HG02678 (cell line): Measurements from ENCODE around the gene ADCY1.
"Not testable (repeated sequence)": the region's sequence is repeated elsewhere in the genome, so short reads cannot be mapped to it uniquely, and the experiment has no call there.

Source experiments
- ATAC-seq: cut with Tn5 transposase; IDR thresholded peaks from one replicate; pipeline ENCODE4 v1.9.1; 2021; ENCODE audit warnings: mild to moderate bottlenecking, moderate library complexity; ENCODE audit not compliant: unreplicated experiment

The ADCY1 gene

DNA sequence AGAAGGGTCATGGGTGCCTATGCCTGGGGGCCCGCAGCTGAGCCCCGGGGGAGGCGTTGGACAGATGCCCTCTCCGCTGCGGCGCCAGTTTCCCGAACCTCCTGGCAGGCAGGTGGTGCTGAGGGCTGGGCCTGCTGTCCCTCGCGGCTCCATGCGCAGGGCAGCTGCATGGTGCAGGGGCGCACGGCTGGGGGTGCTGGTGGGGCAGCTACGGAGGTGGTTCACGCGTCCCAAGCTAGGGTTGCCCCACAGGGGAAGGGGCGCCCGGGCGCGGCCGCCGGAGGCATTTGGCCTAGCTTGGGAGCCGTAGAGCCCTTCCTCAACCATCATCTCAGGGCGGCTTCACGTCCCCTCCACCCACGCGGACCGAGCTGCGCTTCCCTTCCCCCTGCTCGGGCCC lies 152.7 kb downstream of the ADCY1 start:
- ATAC-seq = no peak

DNA sequence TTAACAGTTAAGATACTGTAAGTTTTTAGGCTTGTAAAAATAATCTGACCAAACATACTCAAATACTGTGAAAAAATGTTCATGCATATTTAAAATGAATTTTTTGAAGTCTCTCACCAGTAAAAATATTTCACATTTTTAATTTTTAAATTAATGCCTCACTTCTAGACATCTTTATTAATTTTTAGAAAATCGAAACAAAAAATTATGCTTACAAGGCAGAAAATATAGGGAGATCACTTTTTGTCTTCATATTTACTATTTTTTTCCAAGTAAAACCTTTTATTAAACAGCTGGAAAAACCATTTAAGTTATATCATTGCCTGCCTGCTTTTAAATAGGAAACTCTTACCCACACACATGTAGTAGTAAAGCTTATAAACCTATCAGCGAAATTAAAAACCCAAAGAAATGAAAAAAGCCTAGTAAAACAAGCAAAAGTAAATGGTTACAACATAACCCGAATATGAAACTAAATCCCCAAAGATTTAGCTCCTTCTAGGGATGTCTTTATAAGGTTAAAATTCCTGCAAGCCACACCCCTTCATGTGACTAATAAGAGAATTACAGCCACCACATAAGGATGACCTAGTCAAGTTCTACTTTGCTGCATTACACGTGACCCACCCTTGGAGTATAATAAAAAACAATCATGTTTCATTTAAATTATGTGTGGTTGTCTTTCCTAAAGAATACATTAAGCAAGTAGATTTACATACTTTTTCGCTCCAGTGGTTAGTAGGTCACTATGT lies 157.7 kb downstream of the ADCY1 start:
- not testable (repeated sequence) for ATAC-seq

DNA sequence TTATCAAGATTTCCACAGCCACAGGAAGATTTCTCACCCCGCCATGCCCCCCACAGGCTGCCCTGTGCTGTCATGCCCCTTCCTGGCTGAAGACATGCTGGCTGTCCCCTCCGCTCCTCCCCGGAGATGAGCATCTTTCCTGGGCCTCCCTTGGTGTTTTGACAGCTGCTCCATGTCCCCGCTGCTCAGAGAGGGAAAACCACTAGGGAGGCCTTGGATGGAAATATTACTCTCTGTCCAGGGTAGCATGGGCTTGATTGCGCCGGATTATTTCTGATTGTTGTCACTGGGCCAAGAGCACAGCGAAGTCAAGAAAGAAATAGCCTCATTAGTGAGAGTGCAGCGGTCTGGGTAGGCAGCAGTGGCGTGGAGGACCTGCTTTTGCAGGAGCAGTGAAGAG lies 164.8 kb downstream of the ADCY1 start:
- not testable (repeated sequence) for ATAC-seq

DNA sequence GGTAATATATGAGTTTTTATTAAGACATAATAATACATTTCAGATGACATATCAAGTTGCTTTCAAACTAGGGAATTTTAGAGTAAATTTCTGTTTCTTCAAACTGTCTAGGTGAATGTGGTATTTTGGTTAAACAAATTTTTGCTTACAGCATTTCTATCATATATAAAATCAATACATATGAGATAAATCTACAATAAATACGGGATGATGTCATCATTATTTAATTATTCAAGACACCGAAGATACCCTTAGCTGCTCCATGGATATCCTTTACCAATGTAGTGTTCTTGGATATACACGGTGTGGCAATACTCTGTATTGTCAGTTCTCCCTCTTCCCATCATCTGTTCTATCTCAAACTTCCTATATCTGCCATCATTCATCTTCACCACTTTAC lies 166.4 kb downstream of the ADCY1 start:
- ATAC-seq = not testable (repeated sequence)

DNA sequence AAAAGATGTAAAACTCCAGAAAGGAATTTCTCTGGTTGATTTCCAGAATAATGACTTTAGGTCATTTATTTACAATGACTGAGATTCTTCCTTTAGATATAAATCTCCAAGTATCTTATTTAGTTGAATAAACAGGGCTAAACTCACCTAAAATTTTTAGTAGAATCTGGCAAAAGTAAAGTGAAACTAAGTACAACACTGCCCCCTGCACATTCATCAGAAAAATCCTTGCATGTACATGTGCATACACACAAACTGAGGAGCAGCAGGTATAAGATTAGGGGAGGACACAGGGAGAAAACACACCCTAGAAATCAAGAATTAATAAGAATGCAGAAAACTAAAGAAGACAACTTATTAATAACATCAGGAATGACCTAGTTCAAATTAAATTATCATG lies 174.8 kb downstream of the ADCY1 start:
- not testable (repeated sequence) for ATAC-seq

DNA sequence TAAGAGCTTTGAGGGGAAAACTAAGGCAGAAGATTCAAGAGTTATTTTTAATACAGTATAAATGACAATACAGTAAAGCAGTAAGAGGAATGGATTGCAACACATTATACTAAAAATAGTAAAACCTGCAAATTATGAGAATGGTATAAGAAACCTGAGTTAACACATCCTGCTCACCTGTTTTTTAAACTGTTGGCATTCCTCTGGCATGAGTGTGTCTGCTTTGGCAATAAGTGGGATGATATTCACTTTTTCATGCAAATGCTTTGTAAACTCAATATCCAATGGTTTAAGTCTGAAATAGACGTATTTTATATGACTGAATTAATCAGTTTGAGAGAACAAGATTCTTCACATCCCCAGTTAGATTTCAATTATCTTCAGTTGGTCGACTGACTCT lies 177.2 kb downstream of the ADCY1 start:
- ATAC-seq = not testable (repeated sequence)

DNA sequence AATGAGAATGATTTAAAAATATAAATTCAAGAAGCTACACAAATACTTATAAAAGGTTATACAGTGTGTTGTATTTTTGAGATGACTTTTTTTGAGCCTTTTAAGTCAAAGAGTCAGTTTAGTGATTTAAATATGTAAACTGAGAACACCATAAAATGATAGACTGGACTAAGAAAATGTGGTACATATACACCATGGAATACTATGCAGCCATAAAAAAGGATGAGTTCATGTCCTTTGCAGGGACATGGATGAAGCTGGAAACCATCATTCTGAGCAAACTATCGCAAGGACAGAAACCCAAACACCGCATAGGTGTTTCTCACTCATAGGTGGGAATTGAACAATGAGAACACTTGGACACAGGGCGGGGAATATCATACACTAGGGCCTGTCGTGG lies 182.2 kb downstream of the ADCY1 start:
- not testable (repeated sequence) for ATAC-seq

DNA sequence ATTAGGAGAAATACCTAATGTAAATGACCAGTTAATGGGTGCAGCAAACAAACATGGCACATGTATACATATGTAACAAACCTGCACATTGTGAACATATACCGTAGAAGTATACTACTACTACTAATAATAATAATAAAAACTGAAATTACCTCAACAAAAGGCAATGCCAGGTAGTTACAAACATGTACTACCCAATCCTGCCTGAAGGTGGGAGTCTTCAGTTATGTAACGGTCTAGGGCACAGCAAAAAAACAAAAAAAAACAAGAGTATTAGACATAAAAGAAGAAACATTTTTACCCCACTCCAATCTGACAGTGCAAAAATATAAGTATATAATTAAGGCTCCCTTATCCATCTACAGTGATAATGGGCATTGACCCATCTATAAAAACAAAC lies 182.6 kb downstream of the ADCY1 start:
- ATAC-seq = not testable (repeated sequence)

DNA sequence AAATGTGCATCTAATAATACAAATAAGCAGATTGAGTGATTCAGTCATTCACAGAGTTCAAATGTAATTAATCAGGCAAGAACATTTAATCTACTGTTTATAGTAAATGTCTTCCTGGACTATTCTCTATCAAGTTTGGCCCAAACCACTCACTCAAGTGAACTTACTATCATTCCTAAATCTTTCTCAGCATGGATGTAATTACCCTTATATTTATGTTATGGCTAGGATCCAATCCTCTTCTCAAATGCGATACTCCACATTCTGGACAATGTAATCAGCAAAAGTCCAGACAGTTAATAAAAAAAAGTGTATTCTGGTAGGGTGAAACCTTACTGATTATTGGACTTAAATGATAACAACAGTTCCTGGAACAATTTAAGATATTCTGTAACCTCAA lies 185.3 kb downstream of the ADCY1 start:
- not testable (repeated sequence) for ATAC-seq

DNA sequence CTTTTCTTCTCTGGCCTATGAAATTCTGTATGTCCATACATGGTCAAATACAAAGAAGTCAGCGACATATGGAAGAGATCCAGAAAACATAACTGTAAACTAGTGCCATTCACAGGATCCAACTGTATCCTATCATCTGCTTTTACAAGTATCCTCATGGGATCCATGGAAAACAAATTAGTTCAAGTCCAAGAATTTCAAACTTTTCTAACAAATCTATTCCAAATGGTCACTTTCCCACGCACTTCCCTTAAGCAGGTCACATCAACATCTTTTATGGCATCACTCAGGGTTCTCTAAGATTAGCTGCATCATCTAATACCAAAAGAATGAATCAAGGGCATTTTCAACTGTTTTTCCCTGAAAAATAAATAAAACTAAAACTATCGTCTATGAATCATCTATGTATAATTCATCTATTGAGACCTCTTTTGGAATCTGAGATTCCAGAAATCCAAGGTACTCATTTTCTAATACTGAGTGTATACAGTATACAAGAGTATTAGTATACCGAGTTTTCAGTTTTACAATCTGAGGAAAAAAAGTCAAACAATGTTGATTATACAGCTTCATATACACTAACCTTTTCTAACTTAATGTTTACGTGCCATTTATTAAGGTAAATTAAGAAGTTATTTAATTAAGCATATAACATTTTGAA lies 187.5 kb downstream of the ADCY1 start:
- ATAC-seq = not testable (repeated sequence)

DNA sequence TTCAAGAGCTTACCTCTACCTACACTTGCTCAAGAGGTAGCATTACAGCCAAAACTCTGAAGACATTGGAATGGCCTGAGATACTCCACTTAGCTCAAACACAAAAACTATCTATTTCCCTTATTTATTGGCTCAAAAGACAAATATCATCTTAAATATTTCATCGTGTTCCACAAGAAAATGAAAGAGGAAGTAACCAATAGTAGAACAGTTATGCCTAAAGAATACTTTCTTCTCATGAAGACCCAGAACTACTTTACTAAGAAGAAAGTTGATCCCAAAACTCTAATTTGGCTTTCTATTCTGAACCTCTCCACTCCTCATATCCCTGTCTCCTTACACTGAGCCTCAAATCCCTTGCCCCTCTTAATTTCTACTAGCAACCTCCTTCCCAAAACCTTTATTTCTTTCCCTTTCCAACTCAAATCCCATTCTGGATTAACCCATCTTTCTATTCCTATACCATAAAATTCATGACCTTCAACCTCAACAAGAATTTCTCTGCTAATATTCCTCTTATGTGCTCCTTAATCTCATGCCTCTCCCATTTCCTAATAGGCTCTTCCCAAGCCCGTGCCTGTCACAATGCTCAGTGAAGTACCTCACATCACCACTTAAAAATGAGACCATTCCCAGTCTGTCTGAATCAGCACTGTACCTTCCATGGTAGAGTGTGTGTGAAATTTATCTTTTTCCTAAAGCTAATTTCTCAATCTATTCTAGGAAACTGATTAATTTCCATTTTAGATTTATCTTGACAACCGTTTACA lies 188.2 kb downstream of the ADCY1 start:
- ATAC-seq = not testable (repeated sequence)

DNA sequence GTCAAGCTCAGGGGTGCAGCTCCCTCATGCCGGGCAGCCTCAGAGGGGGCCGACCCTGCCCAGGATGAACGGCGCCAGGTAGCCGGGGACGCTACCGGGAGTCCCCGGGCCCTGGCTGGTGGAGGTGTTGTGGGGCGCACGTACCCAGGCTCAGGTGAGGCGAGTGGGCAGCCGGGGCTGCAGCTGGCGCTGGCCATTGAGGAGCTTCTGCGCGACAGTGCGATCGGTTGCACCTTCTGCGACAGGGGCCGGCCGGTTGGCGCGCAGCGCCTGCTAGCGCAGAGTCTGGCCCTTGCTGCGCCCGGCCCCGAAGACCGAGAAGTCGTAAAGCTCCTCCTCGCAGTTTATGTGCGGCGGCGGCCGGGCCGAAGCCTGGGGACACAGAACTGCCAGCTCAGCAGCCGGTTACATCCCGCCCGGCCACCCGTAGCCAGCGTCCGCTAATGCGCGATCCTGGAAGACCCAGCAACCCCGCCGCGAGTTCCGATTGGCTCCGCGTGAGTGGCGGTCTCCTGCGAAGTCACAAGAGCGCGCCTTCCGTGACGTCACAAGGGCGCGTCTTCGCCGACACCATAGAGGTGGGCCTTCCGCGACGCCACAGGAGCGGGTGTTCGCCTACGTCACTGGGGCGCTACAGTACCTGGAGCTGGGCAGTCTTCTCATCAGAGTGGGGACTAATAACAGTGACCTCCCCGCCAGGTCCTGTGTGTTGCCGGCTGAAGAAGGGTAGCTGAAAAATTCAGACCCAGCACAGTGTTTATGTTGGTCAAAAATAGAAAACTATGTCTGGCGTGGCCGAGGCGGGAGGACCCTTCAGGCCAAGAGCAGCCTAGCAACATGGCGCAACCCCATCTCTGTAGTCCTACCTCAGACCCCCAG lies 194.6 kb downstream of the ADCY1 start:
- peak; percentile 100 for ATAC-seq

DNA sequence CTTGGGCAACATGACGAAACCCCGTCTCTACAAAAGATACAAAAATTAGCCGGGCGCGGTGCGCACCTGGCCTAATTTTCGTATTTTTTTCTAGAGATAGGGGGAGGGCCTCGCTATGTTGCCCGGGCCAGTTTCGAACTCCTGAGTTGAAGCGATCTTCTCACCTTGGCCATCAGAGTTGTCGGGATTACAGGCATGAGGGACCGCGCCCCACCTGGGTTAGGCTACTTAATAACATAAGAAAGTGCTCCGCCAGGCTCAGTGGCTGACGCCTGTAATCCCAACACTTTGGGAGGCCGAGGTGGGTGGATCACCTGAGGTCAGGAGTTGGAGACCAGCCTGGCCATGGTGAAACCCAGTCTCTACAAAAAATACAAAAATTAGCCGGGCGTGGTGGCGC lies 195.5 kb downstream of the ADCY1 start:
- ATAC-seq = not testable (repeated sequence)
